H1 (cell line): ENCODE measurements around the gene ERLEC1.

Source experiments
- EZH2 ChIP-seq: fragments of 200-600 bp; sonication (generic); IDR thresholded peaks from 2 replicates; pipeline ENCODE4 v1.7.1; 2012; ENCODE audit warnings: low read depth, mild to moderate bottlenecking, moderate library complexity, low read length, inconsistent platforms; ENCODE audit not compliant: severe bottlenecking
- POLR2A ChIP-seq, 2 experiments: IDR thresholded peaks; 1 replicate in 1 of 2; 2 replicates in 1 of 2; pipeline ENCODE4 v1.6.1; 2011; ENCODE audit warnings: low read depth in 2 of 2, low read length in 2 of 2, mild to moderate bottlenecking in 2 of 2; ENCODE audit errors: control extremely low read depth in 1 of 2
- RBBP5 ChIP-seq: IDR thresholded peaks from 2 replicates; pipeline ENCODE4 v1.7.1; 2012; ENCODE audit warnings: low read depth, mild to moderate bottlenecking, inconsistent platforms, low read length, moderate library complexity, borderline replicate concordance
- TF ChIP-seq, protein P1 (sequence below), 3 experiments: IDR thresholded peaks; 1 replicate in 2 of 3; 2 replicates in 1 of 3; pipeline versions ENCODE4 v1.5.1 to v1.6.1; 2011; ENCODE audit warnings: low read length in 3 of 3, mild to moderate bottlenecking in 3 of 3, inconsistent platforms in 2 of 3, low read depth in 1 of 3, moderate library complexity in 1 of 3; ENCODE audit not compliant: insufficient read depth in 1 of 3; ENCODE audit errors: control extremely low read depth in 1 of 3

DNA sequence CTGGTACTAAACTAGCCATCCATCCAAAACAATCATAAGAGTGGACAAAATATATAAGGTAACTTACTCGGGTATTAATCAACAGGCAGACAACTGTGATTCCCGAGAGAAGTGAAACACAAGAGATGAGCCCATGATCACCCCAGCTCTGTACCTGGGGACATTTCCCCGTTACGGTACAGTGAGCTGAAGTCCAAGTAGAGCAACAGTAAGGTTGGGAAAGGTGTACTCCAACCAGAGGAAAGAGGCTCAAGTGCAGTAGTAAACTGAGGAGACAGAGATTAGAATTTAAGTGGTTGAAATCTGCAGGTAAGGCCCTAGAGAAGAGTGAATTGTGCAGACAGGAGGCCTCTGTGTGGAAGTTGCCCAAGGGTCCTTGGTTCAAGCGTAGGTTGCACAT, 49.8 kb upstream of the ERLEC1 start:
- TF ChIP-seq, protein P1, sequence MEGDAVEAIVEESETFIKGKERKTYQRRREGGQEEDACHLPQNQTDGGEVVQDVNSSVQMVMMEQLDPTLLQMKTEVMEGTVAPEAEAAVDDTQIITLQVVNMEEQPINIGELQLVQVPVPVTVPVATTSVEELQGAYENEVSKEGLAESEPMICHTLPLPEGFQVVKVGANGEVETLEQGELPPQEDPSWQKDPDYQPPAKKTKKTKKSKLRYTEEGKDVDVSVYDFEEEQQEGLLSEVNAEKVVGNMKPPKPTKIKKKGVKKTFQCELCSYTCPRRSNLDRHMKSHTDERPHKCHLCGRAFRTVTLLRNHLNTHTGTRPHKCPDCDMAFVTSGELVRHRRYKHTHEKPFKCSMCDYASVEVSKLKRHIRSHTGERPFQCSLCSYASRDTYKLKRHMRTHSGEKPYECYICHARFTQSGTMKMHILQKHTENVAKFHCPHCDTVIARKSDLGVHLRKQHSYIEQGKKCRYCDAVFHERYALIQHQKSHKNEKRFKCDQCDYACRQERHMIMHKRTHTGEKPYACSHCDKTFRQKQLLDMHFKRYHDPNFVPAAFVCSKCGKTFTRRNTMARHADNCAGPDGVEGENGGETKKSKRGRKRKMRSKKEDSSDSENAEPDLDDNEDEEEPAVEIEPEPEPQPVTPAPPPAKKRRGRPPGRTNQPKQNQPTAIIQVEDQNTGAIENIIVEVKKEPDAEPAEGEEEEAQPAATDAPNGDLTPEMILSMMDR (IDR thresholded peaks at IDR 0.05; ENCODE audit: control extremely low read depth in 1 of 3, insufficient read depth in 1 of 3, low read depth in 1 of 3, low read length in 3 of 3) = no peak
- no peak for TF ChIP-seq EZH2
- TF ChIP-seq RBBP5 = no peak
- no peak for TF ChIP-seq POLR2A (IDR thresholded peaks at IDR 0.05; ENCODE audit: control extremely low read depth in 1 of 2, low read depth in 2 of 2, low read length in 2 of 2)
